GM19468 (cell line): Measurements from ENCODE around the gene NFKBIZ.
A peak's percentile ranks its signal among the peaks of the same experiment; 100 is the strongest.

ENCODE experiments used
- ATAC-seq: cut with Tn5 transposase; IDR thresholded peaks from one replicate; pipeline ENCODE4 v1.9.1; 2021; ENCODE audit warnings: mild to moderate bottlenecking, moderate library complexity, moderate number of reproducible peaks; ENCODE audit not compliant: unreplicated experiment; ENCODE audit errors: extremely low read depth

Gene NFKBIZ

DNA sequence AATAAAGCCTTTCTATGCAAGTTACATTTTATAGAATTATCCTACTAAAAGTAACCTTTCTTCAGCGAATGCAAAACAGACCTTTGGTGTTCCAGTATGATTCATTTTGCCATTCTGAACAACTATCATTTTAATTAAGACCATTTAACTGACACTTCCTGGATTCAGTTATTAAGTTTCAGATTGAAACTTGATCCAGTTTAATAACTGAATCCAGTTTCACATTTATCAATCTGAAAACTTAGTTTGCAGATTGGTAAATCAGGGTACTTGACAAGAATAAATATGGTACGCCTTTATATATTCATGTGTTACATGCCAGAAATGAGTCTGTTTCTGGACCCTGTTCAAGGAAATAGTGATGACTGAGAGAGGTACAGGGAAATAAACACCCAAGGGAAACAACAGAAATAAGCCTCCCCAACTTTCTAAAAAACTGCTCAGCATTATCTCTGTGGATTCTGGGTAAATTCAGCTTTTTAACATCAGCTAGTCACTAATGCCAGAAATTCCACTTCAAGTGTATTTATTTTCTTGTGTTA lies 23.3 kb upstream of the NFKBIZ start:
- no peak for ATAC-seq

DNA sequence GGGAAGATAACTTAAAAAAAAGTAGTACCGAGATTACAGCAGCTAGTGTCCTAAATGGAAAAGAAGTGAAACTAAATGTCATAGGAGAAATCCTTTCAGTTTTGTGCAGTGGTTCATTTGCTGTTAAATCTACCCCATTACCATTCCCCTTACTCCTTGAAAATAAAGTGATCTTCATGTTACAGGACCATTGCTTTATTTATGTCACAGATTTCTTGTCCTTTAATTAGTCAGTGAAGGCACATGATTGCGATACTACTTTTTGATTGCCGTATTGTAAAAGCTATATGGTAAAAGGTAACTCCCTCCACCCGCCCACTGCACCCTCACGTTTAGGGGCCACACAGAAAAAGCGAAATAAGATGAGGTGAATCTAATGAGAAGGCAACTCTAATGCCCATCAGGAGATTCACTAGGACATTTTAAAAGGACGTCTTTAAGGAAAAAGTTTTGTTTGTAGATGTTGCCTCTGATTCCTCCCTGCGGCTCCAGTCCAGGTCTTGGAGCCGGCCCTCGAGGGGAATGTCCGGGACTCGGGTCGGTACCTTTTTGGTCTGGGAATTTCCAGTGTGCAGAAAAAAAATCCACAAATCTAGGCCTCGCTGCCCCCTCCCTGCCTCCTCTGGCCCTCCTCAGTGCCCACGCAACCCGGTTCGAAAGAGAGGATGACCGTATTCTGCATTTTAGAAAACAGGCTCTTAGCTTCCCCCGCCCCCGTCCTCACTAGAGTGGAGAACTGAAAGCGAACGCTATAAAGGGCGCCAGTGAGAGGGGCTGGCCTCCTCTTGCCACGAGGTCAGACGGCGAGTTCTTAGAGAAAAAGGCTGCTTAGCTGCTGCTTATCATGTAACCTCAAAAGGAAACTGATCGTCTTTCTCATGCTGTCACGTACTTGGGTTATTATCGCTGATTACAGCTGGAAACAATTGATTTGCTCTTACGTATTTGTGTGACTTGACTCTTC lies 21.8 kb upstream of the NFKBIZ start:
- peak; percentile 72 for ATAC-seq

DNA sequence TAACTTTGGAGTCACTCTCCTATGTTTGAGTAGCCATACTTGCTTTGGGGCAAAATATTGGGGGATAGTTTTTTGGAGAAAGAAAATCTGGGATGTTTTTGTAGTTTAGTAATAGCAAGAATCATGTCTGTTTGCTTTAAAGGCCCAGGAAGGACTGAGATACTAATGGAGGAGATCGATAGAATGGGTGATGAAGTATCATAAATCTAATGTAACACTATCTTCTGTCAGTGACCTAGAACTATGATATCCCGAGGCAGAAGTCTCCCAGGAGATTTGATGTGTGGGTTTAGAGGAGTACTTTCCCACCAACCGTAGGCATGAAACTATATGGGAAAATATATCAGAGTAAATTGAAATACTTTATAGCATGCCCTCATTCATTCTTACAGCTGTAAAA lies 21.0 kb upstream of the NFKBIZ start:
- ATAC-seq, result no peak

DNA sequence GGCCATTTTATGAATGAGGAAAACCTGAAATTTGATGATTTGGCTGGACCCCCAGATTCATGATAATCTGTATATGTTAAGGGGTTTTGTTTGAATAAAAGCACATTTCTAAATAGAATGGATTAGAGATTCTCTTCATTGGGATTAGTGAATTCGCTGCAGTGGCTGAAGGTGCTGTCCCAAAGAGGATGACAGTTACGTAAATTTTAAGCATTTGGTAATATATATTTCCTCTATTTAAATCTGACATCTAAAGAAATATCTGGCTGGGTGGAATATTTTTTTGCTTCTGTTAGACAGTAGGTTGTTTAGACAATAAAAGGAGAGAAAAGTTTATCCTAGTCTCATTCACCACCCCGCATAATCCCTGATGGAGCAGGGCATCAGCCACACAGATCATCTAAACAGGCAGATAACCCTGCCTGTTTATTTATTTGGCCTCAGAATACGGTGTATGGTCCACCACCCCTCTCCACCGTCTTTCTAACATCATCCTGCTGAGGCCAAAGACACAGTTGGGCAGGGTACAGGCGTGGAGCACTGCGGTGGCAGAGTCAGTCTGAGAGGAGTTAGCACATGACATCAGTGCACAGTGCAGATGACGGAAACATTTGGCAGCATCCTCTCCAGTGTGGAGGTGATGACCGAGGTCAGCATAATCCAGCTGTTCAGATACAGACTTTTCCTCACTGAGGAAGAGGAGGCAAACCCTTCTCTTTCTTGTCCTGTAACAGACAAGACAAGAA lies 20.4 kb upstream of the NFKBIZ start:
- peak; percentile 31 for ATAC-seq

DNA sequence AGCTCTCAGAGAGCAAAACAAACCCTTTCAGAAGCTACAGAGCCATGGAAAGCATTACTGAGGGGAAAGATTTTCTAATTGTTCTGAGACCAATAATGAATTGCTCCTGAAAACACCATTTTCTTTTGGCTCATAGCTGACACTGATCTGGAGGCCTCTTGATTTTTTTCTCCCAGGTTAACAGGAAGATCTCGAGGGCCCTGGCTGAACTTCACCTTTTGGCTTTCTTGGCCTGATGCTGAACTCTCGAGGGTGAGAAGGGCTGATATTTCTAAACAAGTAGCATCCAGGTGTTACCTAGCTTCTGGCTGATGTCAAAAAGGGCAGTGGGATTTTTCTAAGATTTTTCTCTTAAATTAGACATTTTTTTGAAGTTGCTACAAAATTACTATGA lies 19.9 kb upstream of the NFKBIZ start:
- no peak for ATAC-seq

DNA sequence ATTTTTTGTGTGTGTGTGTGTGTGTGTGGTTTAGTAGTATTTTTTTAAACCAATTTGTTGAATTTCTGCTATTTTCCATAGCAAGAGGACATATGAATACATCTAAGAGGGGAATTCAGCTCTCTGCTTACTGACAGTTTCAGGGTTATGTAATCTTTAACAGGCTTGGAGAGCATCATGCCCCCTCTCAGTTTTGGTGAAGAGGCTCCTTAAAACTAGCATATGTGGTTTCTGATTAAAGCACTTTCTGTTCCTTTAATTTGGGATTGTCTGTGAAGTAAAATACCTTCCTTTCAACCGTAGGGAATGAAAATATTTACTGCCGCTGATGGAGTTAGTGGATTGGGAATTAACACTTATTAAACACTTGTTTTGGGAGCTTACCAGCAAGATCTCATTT lies 19.4 kb upstream of the NFKBIZ start:
- no peak for ATAC-seq

DNA sequence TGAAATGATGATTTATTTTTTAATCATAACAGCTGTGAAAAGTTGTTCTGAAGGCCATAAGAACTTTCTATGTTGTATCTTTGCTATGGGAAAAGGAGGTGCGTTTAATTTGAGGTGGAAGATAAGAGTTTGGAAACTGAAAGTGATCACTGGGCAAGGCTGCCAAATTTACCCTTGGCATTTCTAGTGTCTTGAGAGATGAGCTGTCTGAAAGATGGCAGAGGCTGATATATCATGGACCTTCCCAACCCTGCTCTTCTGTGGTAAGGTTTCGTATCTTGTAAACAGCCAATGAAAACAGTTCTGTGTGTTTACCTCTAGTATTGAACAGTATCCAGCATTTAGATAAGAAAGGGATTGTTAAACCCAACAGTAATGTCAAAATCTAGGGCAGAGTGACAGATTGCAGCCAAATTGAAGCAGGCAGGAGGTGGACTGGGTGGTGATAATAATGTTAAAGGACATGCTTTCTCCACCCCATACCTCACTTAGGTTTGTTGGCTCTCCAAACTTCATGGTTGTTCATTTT lies 15.8 kb upstream of the NFKBIZ start:
- ATAC-seq, result no peak

DNA sequence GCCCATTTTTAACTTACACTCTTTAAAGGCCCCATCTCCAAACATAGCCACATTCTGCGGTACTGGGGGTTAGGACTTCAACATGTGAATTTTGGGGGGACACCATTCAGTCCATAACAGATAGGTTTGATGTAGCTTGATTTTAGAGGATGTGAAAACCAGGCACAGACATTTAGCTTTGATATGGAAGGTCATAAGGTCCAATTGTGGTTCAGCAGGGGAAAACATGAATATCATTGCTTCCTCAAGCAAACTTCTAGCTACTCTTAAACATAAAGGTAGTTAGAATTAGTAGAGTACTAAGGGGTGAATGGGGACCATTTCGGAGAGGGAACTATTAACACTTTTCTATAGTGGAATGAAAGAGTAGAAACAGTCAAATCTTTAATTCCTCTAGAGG lies 13.6 kb upstream of the NFKBIZ start:
- no peak for ATAC-seq

DNA sequence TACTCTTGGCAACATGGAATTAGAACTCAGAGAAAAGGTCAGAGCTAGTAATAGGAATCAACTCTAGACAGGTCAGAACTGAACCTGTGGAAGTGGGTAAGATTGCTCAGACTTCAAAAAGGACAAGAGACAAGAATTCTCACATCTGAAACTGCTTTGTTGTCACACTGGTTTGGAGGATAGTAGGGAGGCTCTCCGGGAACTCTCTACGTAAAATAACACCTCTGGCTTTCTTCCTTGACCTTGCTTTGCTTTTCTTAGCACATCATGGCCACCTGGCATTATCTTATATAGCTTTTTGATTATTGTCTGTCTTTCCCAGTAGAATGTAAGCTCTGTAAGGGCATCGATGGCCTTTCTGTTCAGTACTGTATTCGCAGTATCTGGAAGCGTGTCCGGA lies 13.2 kb upstream of the NFKBIZ start:
- no peak for ATAC-seq

DNA sequence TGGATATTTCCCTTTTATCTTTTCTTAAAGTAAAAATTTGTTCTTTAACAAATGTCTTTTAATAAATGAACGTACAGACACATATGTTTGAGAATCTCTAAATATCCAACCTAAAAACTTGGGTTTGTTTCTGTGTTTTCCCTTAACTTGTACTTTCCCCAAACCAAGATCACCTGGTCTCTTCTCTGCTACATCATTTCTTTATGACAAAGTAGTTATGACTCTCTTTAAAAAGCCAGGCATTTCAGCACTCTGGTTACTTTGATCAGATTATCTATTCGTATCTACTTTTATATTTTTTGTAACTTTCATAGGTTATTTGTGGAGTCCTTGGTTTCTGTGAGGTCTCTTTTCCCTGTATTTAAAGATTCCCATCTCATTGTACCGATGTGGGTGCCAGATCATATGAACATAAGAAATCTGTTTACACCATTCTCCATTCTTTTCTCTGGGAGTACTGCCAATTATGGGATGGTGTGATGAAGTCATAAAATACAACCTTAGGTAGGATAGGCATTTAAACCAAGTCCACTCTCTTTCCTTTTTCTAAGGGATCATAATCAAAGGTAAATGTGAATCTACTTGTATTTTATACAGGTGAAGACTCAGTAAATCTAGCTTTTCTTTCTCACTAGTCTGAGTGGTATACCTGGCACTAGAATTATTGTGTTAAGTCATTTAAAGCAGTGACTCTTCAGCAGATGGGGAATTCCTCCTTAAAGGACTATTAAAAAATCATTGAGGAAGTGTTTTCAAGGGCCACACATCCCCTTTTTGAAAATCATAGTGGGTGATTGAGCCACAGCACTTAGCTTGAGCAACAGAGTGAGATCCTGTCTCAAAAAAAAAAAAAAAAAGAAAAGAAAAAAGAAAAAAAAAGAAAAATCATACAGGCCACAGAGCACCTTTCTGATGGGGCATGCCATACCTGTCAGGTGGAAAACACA lies 12.4 kb upstream of the NFKBIZ start:
- ATAC-seq, result no peak

DNA sequence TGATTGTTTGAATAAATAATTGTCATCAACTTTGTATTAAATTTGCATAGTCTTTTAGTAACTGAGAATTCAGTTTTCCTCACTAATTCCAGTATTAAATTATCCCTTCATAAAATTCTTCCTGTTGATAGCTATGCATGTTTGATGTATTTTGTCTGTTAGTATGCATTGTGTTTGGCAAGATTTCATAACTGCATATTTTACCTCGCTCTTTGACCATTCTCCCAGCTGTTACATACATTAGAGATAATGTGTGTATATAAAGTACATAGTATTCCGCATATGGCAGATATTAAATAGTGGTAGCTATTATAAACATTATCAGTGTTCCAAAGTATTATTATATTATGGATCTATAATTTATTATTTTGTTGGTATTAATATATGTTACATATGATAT lies 10.6 kb upstream of the NFKBIZ start:
- ATAC-seq, result no peak

DNA sequence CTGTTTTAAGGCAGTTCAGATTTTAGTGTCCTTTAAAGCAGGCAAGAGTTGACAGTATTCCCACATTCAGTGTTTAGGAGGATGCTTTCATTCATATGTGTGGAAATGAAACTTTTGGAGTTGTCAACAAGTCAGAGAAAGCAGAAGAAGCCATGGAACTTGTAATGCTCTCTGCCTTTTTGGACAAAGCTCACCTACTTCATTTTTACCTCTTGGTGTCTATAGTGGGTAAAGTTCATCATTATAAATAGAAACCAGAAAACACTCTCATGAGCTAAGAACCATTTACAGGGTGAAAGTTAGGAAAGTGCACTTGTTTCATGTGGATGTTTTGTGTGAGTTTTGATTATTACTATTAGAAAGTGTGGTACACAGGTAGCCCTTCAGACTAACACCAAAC lies 9.2 kb upstream of the NFKBIZ start:
- no peak for ATAC-seq

DNA sequence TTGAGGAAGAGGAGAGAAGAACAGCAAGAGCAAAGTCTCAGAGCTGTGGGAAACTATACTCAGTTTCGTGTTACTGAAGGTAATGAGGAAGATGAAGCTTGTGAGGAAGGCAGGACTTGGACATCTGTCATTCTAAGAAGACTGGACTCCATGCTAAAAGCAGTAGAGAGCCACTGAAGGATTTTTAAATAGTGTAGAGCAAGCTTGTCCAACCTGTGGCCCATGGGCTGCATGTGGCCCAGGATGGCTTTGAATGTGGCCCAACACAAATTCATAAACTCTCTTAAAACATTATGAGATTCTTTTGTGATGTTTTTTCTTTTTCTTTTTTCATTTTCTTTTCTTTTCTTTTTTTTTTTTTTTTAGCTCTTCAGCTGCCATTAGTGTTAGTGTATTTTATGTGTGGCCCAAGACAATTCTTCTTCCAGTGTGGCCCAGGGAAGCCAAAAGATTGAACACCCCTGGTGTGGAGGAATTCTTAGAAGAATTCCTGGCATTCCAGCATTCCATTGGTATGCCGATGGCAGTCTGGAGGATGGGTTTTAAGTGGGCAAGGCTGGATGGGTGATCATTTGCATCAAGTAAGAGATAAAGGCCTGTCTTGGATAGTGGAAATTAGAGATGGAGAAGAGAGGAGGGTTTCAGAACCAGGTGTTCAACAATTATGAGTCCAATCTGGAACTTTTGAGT lies 6.9 kb upstream of the NFKBIZ start:
- ATAC-seq, result no peak

DNA sequence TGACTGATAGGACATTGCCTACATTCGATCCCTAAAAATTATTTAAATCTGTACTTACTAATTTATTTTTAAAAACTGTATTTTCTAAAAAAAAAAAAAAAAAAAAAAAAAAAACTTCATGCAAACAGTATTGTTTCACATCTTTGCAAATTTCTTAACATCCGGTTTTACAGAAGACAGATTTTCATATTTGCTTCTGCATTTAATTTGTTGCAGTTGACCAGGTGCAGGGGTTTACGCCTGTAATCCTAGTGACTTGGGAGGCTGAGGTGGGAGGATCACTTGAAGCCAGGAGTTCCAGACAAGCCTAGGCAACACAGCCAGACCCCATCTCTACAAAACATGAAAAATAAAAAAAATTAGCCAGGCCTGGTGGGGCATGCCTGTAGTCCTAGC lies 6.4 kb upstream of the NFKBIZ start:
- ATAC-seq, result no peak

DNA sequence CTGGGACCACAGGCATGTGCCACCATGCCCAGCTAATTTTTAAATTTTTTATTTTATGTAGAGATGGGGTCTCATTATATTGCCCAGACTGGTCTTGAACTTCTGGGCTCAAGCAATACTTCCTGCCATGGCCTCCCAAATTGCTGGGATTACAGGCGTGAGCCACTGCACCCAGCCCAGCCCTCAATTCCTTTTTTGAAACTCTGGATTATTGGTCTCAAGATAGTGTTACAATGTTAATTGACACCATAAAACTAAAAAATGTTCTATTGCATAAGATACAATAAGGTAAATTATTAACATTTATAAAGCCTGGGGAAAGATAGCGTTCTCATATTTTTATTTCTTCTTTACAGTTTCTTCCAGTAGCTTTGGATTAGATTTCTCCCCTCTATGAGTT lies 3.9 kb upstream of the NFKBIZ start:
- no peak for ATAC-seq

DNA sequence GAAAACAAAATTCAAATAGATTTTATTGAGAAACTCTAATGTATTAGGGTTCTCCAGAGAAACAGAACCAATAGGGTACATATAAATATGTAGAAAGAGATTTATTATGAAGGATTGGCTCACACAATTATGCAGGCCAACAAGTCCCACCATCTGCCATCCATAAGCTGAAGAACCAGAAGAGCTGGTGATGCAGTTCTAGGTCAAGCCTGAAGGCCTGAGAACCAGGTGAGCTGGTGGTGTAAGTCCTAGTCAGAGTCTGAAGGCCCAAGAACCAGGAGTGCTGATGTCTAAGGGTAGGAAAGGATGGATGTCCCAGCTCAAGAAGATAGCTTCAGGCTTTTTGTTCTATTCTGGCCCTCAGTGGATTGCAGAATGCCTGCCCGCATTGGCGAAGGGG lies 2.6 kb upstream of the NFKBIZ start:
- no peak for ATAC-seq

DNA sequence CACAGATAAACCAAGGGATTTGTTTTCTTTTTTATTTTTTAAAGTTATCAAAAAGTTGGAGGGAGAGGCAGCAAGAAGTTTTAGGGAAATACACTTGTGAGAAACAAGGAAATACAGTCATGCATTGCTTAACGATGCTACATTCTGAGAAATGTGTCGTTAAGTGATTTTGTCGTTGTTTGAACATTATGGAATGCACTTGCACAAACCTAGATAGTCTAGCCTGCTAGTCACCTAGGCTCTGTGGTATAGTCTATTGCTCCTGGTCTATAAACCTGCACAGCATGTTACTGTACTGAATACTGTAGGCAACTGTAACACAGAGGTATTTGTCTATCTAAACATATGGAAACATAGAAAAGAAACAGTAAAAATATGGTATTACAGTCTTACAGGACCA lies 2.0 kb upstream of the NFKBIZ start:
- no peak for ATAC-seq

DNA sequence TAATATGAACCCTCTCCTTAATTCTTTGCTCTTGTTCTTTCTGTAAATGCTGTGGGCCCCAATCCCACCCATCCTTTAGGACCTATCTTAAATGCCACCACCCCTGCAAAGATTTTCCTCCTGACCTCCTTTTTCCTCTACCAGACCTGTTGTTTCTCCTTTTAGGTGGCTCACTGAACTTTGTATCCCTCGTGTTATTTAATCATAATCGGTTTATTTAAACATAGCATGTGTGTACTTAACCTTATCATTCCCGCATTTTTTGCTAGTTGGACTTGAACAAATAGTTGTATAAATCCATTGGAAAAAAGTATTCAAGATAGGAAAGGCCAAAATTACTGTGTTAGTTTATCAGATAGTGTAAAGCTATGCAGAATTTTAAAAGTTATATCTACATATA lies 988 bp upstream of the NFKBIZ start:
- ATAC-seq, result no peak

DNA sequence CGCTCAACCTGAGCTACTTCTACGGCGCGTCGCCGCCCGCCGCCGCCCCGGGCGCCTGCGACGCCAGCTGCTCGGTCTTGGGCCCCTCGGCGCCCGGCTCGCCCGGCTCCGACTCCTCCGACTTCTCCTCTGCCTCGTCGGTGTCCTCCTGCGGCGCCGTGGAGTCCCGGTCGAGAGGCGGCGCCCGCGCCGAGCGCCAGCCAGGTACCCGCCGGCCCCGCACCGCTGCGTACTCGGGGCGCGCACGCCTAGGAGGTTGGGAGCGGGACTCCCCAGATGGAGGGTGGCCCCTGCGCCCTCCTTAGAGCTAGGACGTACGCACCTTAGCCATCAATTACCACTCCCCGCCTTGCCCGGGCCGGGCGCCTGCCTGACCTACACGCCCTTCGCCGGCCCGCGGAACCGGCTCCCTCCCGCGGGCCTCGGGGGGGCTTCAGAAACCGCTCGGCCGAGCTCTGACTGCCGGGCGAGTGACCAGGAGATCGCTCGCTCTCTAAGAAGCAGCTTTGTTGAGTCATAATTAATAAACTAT lies 466 bp downstream of the NFKBIZ start:
- ATAC-seq, result peak; percentile 6
